ENCODE data around the gene SKAP1.
A peak's percentile ranks its signal among the peaks of the same experiment; 100 is the strongest.

The SKAP1 gene

GRCh38 chr17:48429638-48430586 lies at the start of gene SKAP1:
Gene SKAP1, minus strand, starts transcription at chr17:48430214.
- peak; percentile 45 to 62 for DNase-seq (ENCODE audit: low read depth in 1 of 2, low spot score in 1 of 2)

- DNase-seq (ENCODE audit: low read depth in 1 of 2, low spot score in 1 of 2), result no peak
These were observed 49.0 kb upstream of the SKAP1 start for GRCh38 chr17:48479014-48479402.

- DNase-seq (ENCODE audit: low read depth in 1 of 2, low spot score in 1 of 2), result no peak
These were observed 48.4 kb upstream of the SKAP1 start for GRCh38 chr17:48478224-48479013.

- no peak for DNase-seq (ENCODE audit: low read depth in 1 of 2, low spot score in 1 of 2)
These were observed 47.2 kb upstream of the SKAP1 start for GRCh38 chr17:48477221-48477620.

- no peak for DNase-seq (ENCODE audit: low read depth in 1 of 2, low spot score in 1 of 2)
These were observed 42.6 kb upstream of the SKAP1 start for GRCh38 chr17:48472411-48473281.

GRCh38 chr17:48471817-48472410 lies 41.9 kb upstream of the SKAP1 start:
- no peak for DNase-seq (ENCODE audit: low read depth in 1 of 2, low spot score in 1 of 2)

GRCh38 chr17:48470388-48471034 lies 40.5 kb upstream of the SKAP1 start:
- no peak for DNase-seq (ENCODE audit: low read depth in 1 of 2, low spot score in 1 of 2)

- DNase-seq (ENCODE audit: low read depth in 1 of 2, low spot score in 1 of 2), result no peak
These were observed 39.2 kb upstream of the SKAP1 start for GRCh38 chr17:48469227-48469626.

GRCh38 chr17:48468299-48468698 lies 38.3 kb upstream of the SKAP1 start:
- no peak for DNase-seq (ENCODE audit: low read depth in 1 of 2, low spot score in 1 of 2)

GRCh38 chr17:48465884-48466283 lies 35.9 kb upstream of the SKAP1 start:
- DNase-seq (ENCODE audit: low read depth in 1 of 2, low spot score in 1 of 2), result no peak

- no peak for DNase-seq (ENCODE audit: low read depth in 1 of 2, low spot score in 1 of 2)
These were observed 33.5 kb upstream of the SKAP1 start for GRCh38 chr17:48463526-48463925.

GRCh38 chr17:48462946-48463345 lies 32.9 kb upstream of the SKAP1 start:
- DNase-seq (ENCODE audit: low read depth in 1 of 2, low spot score in 1 of 2), result no peak

GRCh38 chr17:48460052-48460451 lies 30.0 kb upstream of the SKAP1 start:
- no peak for DNase-seq (ENCODE audit: low read depth in 1 of 2, low spot score in 1 of 2)

- no peak for DNase-seq (ENCODE audit: low read depth in 1 of 2, low spot score in 1 of 2)
These were observed 29.2 kb upstream of the SKAP1 start for GRCh38 chr17:48459070-48459844.

- peak; percentile 51 to 54 for DNase-seq (ENCODE audit: low read depth in 1 of 2, low spot score in 1 of 2)
These were observed 27.2 kb upstream of the SKAP1 start for GRCh38 chr17:48457080-48457836.

GRCh38 chr17:48456589-48456988 lies 26.6 kb upstream of the SKAP1 start:
- DNase-seq (ENCODE audit: low read depth in 1 of 2, low spot score in 1 of 2), result no peak

GRCh38 chr17:48455791-48456190 lies 25.8 kb upstream of the SKAP1 start:
- DNase-seq (ENCODE audit: low read depth in 1 of 2, low spot score in 1 of 2), result no peak

GRCh38 chr17:48453447-48453846 lies 23.4 kb upstream of the SKAP1 start:
- DNase-seq (ENCODE audit: low read depth in 1 of 2, low spot score in 1 of 2), result no peak

- no peak for DNase-seq (ENCODE audit: low read depth in 1 of 2, low spot score in 1 of 2)
These were observed 21.5 kb upstream of the SKAP1 start for GRCh38 chr17:48451489-48451888.
